Endothelial cell of umbilical vein (primary cell): ENCODE data around the gene APOBEC4.

ENCODE experiments used
- CTCF ChIP-seq, 2 donors: IDR thresholded peaks; 1 replicate in 1 of 2; 2 replicates in 1 of 2; pipeline ENCODE4 v1.5.1; 2011; ENCODE audit warnings: low read length in 2 of 2, mild to moderate bottlenecking in 2 of 2, moderate library complexity in 2 of 2, control low read depth in 1 of 2, inconsistent platforms in 1 of 2, low read depth in 1 of 2; ENCODE audit not compliant: insufficient read depth in 1 of 2; ENCODE audit errors: extremely low read depth in 1 of 2
- EZH2 ChIP-seq: IDR thresholded peaks from 2 replicates; pipeline ENCODE4 v1.6.1; 2012; ENCODE audit warnings: borderline replicate concordance, low read depth, mild to moderate bottlenecking, moderate library complexity, low read length, inconsistent platforms; ENCODE audit not compliant: severe bottlenecking
- FOS ChIP-seq: IDR thresholded peaks from 2 replicates; pipeline ENCODE4 v1.6.1; 2011; ENCODE audit warnings: mild to moderate bottlenecking, low read length, moderate library complexity, borderline replicate concordance; ENCODE audit not compliant: insufficient read depth
- GATA2 ChIP-seq: IDR thresholded peaks from 2 replicates; pipeline ENCODE4 v1.7.0; 2011; ENCODE audit warnings: low read depth, mild to moderate bottlenecking, moderate library complexity, mixed read lengths, low read length; ENCODE audit not compliant: insufficient read length, insufficient read depth
- MAX ChIP-seq: IDR thresholded peaks from 2 replicates; pipeline ENCODE4 v1.6.1; 2011; ENCODE audit not compliant: insufficient read depth, insufficient read length
- MYC ChIP-seq: IDR thresholded peaks from one replicate; pipeline ENCODE4 v1.6.1; 2011; ENCODE audit warnings: mild to moderate bottlenecking, low read depth, low read length
- POLR2A ChIP-seq: IDR thresholded peaks from 2 replicates; pipeline ENCODE4 v1.6.1; 2012; ENCODE audit warnings: low read depth, mild to moderate bottlenecking, control low read depth, low read length
- POLR2AphosphoS5 ChIP-seq: IDR thresholded peaks from 2 replicates; pipeline ENCODE4 v1.6.1; 2012; ENCODE audit warnings: low read depth, mild to moderate bottlenecking, control low read depth, low read length, moderate library complexity; ENCODE audit not compliant: insufficient read depth

GRCh38 chr1:183600136-183600535 lies 53.0 kb downstream of the APOBEC4 start:
- TF ChIP-seq EZH2, result no peak
- no peak for TF ChIP-seq MAX
- no peak for TF ChIP-seq CTCF (IDR thresholded peaks at IDR 0.05; ENCODE audit: extremely low read depth in 1 of 2, insufficient read depth in 1 of 2, low read depth in 1 of 2, low read length in 2 of 2)
- TF ChIP-seq POLR2A, result no peak
- TF ChIP-seq POLR2AphosphoS5, result no peak
- no peak for TF ChIP-seq FOS
- no peak for TF ChIP-seq MYC
- TF ChIP-seq GATA2, result no peak
